HG03378 (cell line): ENCODE measurements around the gene PGA3.
"Not testable (repeated sequence)": the region's sequence is repeated elsewhere in the genome, so short reads cannot be mapped to it uniquely, and the experiment has no call there.

ENCODE experiments used
- ATAC-seq: cut with Tn5 transposase; IDR thresholded peaks from one replicate; pipeline ENCODE4 v1.9.1; 2021; ENCODE audit warnings: mild to moderate bottlenecking, moderate library complexity; ENCODE audit not compliant: unreplicated experiment

The PGA3 gene

GRCh38 chr11:61170566-61170965 lies 32.7 kb upstream of the PGA3 start:
- no peak for ATAC-seq

GRCh38 chr11:61171907-61172306 lies 31.4 kb upstream of the PGA3 start:
- no peak for ATAC-seq

- ATAC-seq, result no peak
Measured at GRCh38 chr11:61172356-61172755, 31.0 kb upstream of the PGA3 start.

- no peak for ATAC-seq
Measured at GRCh38 chr11:61172888-61173287, 30.4 kb upstream of the PGA3 start.

- no peak for ATAC-seq
Measured at GRCh38 chr11:61173456-61173855, 29.9 kb upstream of the PGA3 start.

GRCh38 chr11:61174273-61174672 lies 29.0 kb upstream of the PGA3 start:
- ATAC-seq, result no peak

- ATAC-seq, result no peak
Measured at GRCh38 chr11:61174949-61175348, 28.4 kb upstream of the PGA3 start.

GRCh38 chr11:61176446-61176845 lies 26.9 kb upstream of the PGA3 start:
- no peak for ATAC-seq

GRCh38 chr11:61180205-61180604 lies 23.1 kb upstream of the PGA3 start:
- not testable (repeated sequence) for ATAC-seq

GRCh38 chr11:61181489-61181888 lies 21.8 kb upstream of the PGA3 start:
- ATAC-seq, result no peak

- no peak for ATAC-seq
Measured at GRCh38 chr11:61183645-61184044, 19.7 kb upstream of the PGA3 start.

GRCh38 chr11:61186504-61186903 lies 16.8 kb upstream of the PGA3 start:
- ATAC-seq, result no peak

GRCh38 chr11:61187505-61188130 lies 15.7 kb upstream of the PGA3 start:
- peak; percentile 59 for ATAC-seq

- ATAC-seq, result no peak
Measured at GRCh38 chr11:61189933-61190332, 13.4 kb upstream of the PGA3 start.

GRCh38 chr11:61193596-61193995 lies 9.7 kb upstream of the PGA3 start:
- no peak for ATAC-seq

GRCh38 chr11:61194169-61194671 lies 9.1 kb upstream of the PGA3 start:
- no peak for ATAC-seq

GRCh38 chr11:61194981-61195695 lies 8.2 kb upstream of the PGA3 start:
- ATAC-seq, result no peak

- ATAC-seq, result no peak
Measured at GRCh38 chr11:61195719-61196118, 7.6 kb upstream of the PGA3 start.

GRCh38 chr11:61198361-61198760 lies 5.0 kb upstream of the PGA3 start:
- ATAC-seq, result no peak

- no peak for ATAC-seq
Measured at GRCh38 chr11:61198948-61199523, 4.3 kb upstream of the PGA3 start.

- ATAC-seq, result no peak
Measured at GRCh38 chr11:61201476-61201875, 1.8 kb upstream of the PGA3 start.

GRCh38 chr11:61203873-61204272 lies 558 bp downstream of the PGA3 start:
- not testable (repeated sequence) for ATAC-seq
